ENCODE data around the gene COX20. TPM values are rescaled to one million over a fixed set of nuclear protein-coding genes. Genes with fewer than 3 reads are reported as not detected.

COX20 gene
- total RNA-seq, 1 donor = 19.7 TPM

- Histone ChIP-seq H3K4me1 (ENCODE audit: insufficient read depth, low read length) (peaks cover 42% of the 10 kb centered on the region), H3K4me3 (ENCODE audit: low read length) (no peak overlapping the region), H3K9me3 (ENCODE audit: low read depth, low read length) (no peaks in the 10 kb centered on the region), H3K27me3 (ENCODE audit: insufficient read depth, low read length) (no peaks in the 10 kb centered on the region)
These were observed 2.3 kb downstream of the COX20 start for GRCh38 chr1:244837597-244838258.

GRCh38 chr1:244839656-244840055 lies 4.2 kb downstream of the COX20 start:
- peaks cover 38% of the 10 kb centered on the region for H3K4me1 ChIP-seq (ENCODE audit: insufficient read depth, low read length)
- no peaks in the 10 kb centered on the region for H3K27me3 ChIP-seq (ENCODE audit: insufficient read depth, low read length)
- no peaks in the 10 kb centered on the region for H3K9me3 ChIP-seq (ENCODE audit: low read depth, low read length)
- no peak overlapping the region for H3K4me3 ChIP-seq (ENCODE audit: low read length)

- H3K27me3 ChIP-seq (ENCODE audit: insufficient read depth, low read length) = no peaks in the 10 kb centered on the region
- no peak overlapping the region for H3K4me3 ChIP-seq (ENCODE audit: low read length)
- peaks cover 38% of the 10 kb centered on the region for H3K4me1 ChIP-seq (ENCODE audit: insufficient read depth, low read length)
- H3K9me3 ChIP-seq (ENCODE audit: low read depth, low read length) = no peaks in the 10 kb centered on the region
These were observed 4.8 kb downstream of the COX20 start for GRCh38 chr1:244840219-244840794.

GRCh38 chr1:244841273-244841927 lies 5.9 kb downstream of the COX20 start:
- Histone ChIP-seq H3K27me3 (ENCODE audit: insufficient read depth, low read length) (no peaks in the 10 kb centered on the region), H3K4me1 (ENCODE audit: insufficient read depth, low read length) (peaks cover 33% of the 10 kb centered on the region), H3K9me3 (ENCODE audit: low read depth, low read length) (no peaks in the 10 kb centered on the region), H3K4me3 (ENCODE audit: low read length) (no peak overlapping the region)

GRCh38 chr1:244843148-244843978 lies 7.9 kb downstream of the COX20 start:
- H3K9me3 ChIP-seq (ENCODE audit: low read depth, low read length) = no peaks in the 10 kb centered on the region
- peaks cover 16% of the 10 kb centered on the region for H3K4me1 ChIP-seq (ENCODE audit: insufficient read depth, low read length)
- no peak overlapping the region for H3K4me3 ChIP-seq (ENCODE audit: low read length)
- H3K27me3 ChIP-seq (ENCODE audit: insufficient read depth, low read length) = no peaks in the 10 kb centered on the region

- Histone ChIP-seq H3K27me3 (ENCODE audit: insufficient read depth, low read length) (no peaks in the 10 kb centered on the region), H3K4me1 (ENCODE audit: insufficient read depth, low read length) (peaks cover 14% of the 10 kb centered on the region), H3K9me3 (ENCODE audit: low read depth, low read length) (no peaks in the 10 kb centered on the region), H3K4me3 (ENCODE audit: low read length) (no peak overlapping the region)
These were observed 9.0 kb downstream of the COX20 start for GRCh38 chr1:244844155-244845121.

GRCh38 chr1:244846653-244847052 lies 11.2 kb downstream of the COX20 start:
- H3K4me1 ChIP-seq (ENCODE audit: insufficient read depth, low read length) = peaks cover 6% of the 10 kb centered on the region
- H3K27me3 ChIP-seq (ENCODE audit: insufficient read depth, low read length) = no peaks in the 10 kb centered on the region
- no peak overlapping the region for H3K4me3 ChIP-seq (ENCODE audit: low read length)
- no peaks in the 10 kb centered on the region for H3K9me3 ChIP-seq (ENCODE audit: low read depth, low read length)

GRCh38 chr1:244849189-244849866 lies 13.9 kb downstream of the COX20 start:
- Histone ChIP-seq H3K9me3 (ENCODE audit: low read depth, low read length) (no peaks in the 10 kb centered on the region), H3K4me1 (ENCODE audit: insufficient read depth, low read length) (peaks cover 13% of the 10 kb centered on the region), H3K27me3 (ENCODE audit: insufficient read depth, low read length) (no peaks in the 10 kb centered on the region), H3K4me3 (ENCODE audit: low read length) (no peak overlapping the region)

- no peaks in the 10 kb centered on the region for H3K27me3 ChIP-seq (ENCODE audit: insufficient read depth, low read length)
- no peak overlapping the region for H3K4me3 ChIP-seq (ENCODE audit: low read length)
- no peaks in the 10 kb centered on the region for H3K9me3 ChIP-seq (ENCODE audit: low read depth, low read length)
- peaks cover 18% of the 10 kb centered on the region for H3K4me1 ChIP-seq (ENCODE audit: insufficient read depth, low read length)
These were observed 14.8 kb downstream of the COX20 start for GRCh38 chr1:244850099-244850852.

- H3K9me3 ChIP-seq (ENCODE audit: low read depth, low read length) = no peaks in the 10 kb centered on the region
- peaks cover 25% of the 10 kb centered on the region for H3K4me1 ChIP-seq (ENCODE audit: insufficient read depth, low read length)
- H3K4me3 ChIP-seq (ENCODE audit: low read length) = no peak overlapping the region
- H3K27me3 ChIP-seq (ENCODE audit: insufficient read depth, low read length) = no peaks in the 10 kb centered on the region
These were observed 15.4 kb downstream of the COX20 start for GRCh38 chr1:244850896-244851295.

- Histone ChIP-seq H3K4me1 (ENCODE audit: insufficient read depth, low read length) (peaks cover 32% of the 10 kb centered on the region), H3K27me3 (ENCODE audit: insufficient read depth, low read length) (no peaks in the 10 kb centered on the region), H3K9me3 (ENCODE audit: low read depth, low read length) (no peaks in the 10 kb centered on the region), H3K4me3 (ENCODE audit: low read length) (no peak overlapping the region)
These were observed 16.2 kb downstream of the COX20 start for GRCh38 chr1:244851546-244852231.

- Histone ChIP-seq H3K9me3 (ENCODE audit: low read depth, low read length) (no peaks in the 10 kb centered on the region), H3K4me1 (ENCODE audit: insufficient read depth, low read length) (peaks cover 40% of the 10 kb centered on the region), H3K27me3 (ENCODE audit: insufficient read depth, low read length) (no peaks in the 10 kb centered on the region), H3K4me3 (ENCODE audit: low read length) (no peak overlapping the region)
These were observed 17.2 kb downstream of the COX20 start for GRCh38 chr1:244852694-244853093.

- H3K27me3 ChIP-seq (ENCODE audit: insufficient read depth, low read length) = no peaks in the 10 kb centered on the region
- H3K9me3 ChIP-seq (ENCODE audit: low read depth, low read length) = no peaks in the 10 kb centered on the region
- H3K4me3 ChIP-seq (ENCODE audit: low read length) = no peak overlapping the region
- H3K4me1 ChIP-seq (ENCODE audit: insufficient read depth, low read length) = peaks cover 47% of the 10 kb centered on the region
These were observed 18.7 kb downstream of the COX20 start for GRCh38 chr1:244854166-244854565.
